ENCODE measurements around the gene SEC14L6. TPM values are rescaled to one million over a fixed set of nuclear protein-coding genes. Genes with fewer than 3 reads are reported as not detected.
A peak's percentile ranks its signal among the peaks of the same experiment; 100 is the strongest.
"Not testable (repeated sequence)": the region's sequence is repeated elsewhere in the genome, so short reads cannot be mapped to it uniquely, and the experiment has no call there.

The SEC14L6 gene
- total RNA-seq, 1 donor from 2014 or later = 0.16 TPM

DNA sequence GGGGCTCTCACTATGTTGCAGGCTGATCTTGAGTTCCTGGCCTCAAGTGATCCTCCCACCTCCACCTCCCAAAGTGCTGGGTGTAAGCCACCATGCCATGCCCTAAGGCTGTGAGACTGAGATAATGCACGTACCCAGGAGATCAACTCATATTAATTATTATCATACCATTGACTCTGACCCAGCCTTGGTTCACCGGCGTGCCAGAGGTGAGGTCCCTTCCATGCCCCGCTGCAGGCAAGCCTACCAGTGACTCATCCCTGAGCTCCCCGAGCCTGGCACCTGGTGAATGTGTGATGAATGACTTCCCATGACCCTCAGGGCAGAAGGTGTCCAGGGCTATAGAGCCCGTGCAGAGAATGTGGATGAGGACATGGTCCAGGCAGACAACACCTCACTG, 15.8 kb upstream of the SEC14L6 start:
- no peaks in the 10 kb centered on the region for H3K36me3 ChIP-seq (ENCODE audit: insufficient read depth, low read length)
- FAIRE-seq (no peak), DNase-seq (ENCODE audit: low read depth) (no peak)
- Mint-ChIP-seq H3K36me3 (ENCODE audit: low read depth, unreplicated experiment) (no peaks in the 10 kb centered on the region), H3K4me1 (ENCODE audit: low read depth, unreplicated experiment) (no peaks in the 10 kb centered on the region), H3K4me3 (ENCODE audit: unreplicated experiment) (peak overlapping the region; percentile 2), H3K27me3 (ENCODE audit: low read depth, unreplicated experiment) (peaks cover 21% of the 10 kb centered on the region), H3K9me3 (ENCODE audit: unreplicated experiment) (no peaks in the 10 kb centered on the region), H3K27ac (ENCODE audit: unreplicated experiment) (no peak overlapping the region)
- H3K9me3 ChIP-seq (ENCODE audit: insufficient read depth, low read depth, low read length) = no peaks in the 10 kb centered on the region
- H3K4me3 ChIP-seq (ENCODE audit: insufficient read depth, low read depth, low read length) = no peak overlapping the region
- no peaks in the 10 kb centered on the region for H4K20me1 ChIP-seq (ENCODE audit: insufficient read depth, low read length)
- no peak for TF ChIP-seq EZH2 (IDR thresholded peaks at IDR 0.05; ENCODE audit: insufficient read depth, low read length)
- TF ChIP-seq, protein P1, sequence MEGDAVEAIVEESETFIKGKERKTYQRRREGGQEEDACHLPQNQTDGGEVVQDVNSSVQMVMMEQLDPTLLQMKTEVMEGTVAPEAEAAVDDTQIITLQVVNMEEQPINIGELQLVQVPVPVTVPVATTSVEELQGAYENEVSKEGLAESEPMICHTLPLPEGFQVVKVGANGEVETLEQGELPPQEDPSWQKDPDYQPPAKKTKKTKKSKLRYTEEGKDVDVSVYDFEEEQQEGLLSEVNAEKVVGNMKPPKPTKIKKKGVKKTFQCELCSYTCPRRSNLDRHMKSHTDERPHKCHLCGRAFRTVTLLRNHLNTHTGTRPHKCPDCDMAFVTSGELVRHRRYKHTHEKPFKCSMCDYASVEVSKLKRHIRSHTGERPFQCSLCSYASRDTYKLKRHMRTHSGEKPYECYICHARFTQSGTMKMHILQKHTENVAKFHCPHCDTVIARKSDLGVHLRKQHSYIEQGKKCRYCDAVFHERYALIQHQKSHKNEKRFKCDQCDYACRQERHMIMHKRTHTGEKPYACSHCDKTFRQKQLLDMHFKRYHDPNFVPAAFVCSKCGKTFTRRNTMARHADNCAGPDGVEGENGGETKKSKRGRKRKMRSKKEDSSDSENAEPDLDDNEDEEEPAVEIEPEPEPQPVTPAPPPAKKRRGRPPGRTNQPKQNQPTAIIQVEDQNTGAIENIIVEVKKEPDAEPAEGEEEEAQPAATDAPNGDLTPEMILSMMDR (IDR thresholded peaks at IDR 0.05; ENCODE audit: insufficient read depth, low read depth, low read length) = no peak
- no peaks in the 10 kb centered on the region for H3K79me2 ChIP-seq (ENCODE audit: insufficient read depth, low read length)
- no peak overlapping the region for H3K9ac ChIP-seq (ENCODE audit: low read length)
- H3K27ac ChIP-seq (ENCODE audit: low read depth, low read length) = no peak overlapping the region
- H3K4me1 ChIP-seq (ENCODE audit: insufficient read depth, low read length) = peaks cover 6% of the 10 kb centered on the region
- no peak overlapping the region for H2AFZ ChIP-seq (ENCODE audit: low read depth, low read length)
- no peak overlapping the region for H3K4me2 ChIP-seq (ENCODE audit: low read length)
- H3K27me3 ChIP-seq (ENCODE audit: insufficient read depth, low read length) = peaks cover 2% of the 10 kb centered on the region

DNA sequence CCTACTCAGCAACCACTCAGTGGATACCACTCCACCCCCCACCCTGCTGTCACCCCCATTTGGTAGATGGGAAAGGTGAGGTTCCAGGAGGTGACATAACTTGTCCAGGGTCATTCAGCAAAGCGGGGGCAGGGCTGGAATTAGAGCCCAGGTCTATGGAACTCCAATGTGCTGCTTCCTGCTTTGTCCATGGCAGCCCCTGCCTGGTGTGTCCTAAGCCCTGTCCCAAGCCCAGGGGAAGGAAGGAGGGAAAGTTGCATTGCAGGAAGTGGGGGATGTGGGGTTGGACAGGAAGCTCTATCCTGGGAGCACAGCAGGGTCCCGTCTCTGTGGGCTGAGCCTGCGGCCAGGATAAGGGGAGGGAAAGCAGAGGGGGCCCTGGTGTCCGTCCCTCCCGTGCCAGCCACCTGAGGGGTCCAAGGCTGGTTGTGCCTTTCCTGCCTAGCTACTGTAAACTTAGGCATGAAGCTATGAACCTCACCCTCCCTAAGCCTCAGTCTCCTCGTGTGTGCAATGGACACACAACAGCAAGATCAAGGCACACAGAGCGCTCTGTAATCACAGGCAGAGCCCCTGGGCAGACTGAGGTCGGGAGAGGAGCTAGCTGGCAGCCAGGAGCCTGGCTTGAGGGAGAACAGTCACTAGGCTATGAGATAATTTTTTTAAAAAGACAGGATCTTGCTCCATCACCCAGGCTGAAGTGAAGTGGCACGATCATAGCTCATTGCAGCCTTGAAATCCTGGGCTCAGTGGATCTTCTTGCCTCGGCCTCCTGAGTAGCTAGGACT, 15.1 kb upstream of the SEC14L6 start:
- peaks cover 2% of the 10 kb centered on the region for H3K27me3 ChIP-seq (ENCODE audit: insufficient read depth, low read length)
- Mint-ChIP-seq H3K9me3 (ENCODE audit: unreplicated experiment) (no peaks in the 10 kb centered on the region), H3K27me3 (ENCODE audit: low read depth, unreplicated experiment) (peaks cover 18% of the 10 kb centered on the region), H3K4me1 (ENCODE audit: low read depth, unreplicated experiment) (no peaks in the 10 kb centered on the region), H3K27ac (ENCODE audit: unreplicated experiment) (no peak overlapping the region), H3K36me3 (ENCODE audit: low read depth, unreplicated experiment) (no peaks in the 10 kb centered on the region), H3K4me3 (ENCODE audit: unreplicated experiment) (no peak overlapping the region)
- H4K20me1 ChIP-seq (ENCODE audit: insufficient read depth, low read length) = no peaks in the 10 kb centered on the region
- H3K27ac ChIP-seq (ENCODE audit: low read depth, low read length) = no peak overlapping the region
- no peaks in the 10 kb centered on the region for H3K36me3 ChIP-seq (ENCODE audit: insufficient read depth, low read length)
- DNase-seq (ENCODE audit: low read depth) = no peak
- no peaks in the 10 kb centered on the region for H3K9me3 ChIP-seq (ENCODE audit: insufficient read depth, low read depth, low read length)
- peaks cover 6% of the 10 kb centered on the region for H3K4me1 ChIP-seq (ENCODE audit: insufficient read depth, low read length)
- H3K4me2 ChIP-seq (ENCODE audit: low read length) = peak overlapping the region; percentile 3
- H2AFZ ChIP-seq (ENCODE audit: low read depth, low read length) = peak overlapping the region; percentile 47
- no peak for FAIRE-seq
- no peak overlapping the region for H3K9ac ChIP-seq (ENCODE audit: low read length)
- H3K79me2 ChIP-seq (ENCODE audit: insufficient read depth, low read length) = no peaks in the 10 kb centered on the region
- no peak for TF ChIP-seq EZH2 (IDR thresholded peaks at IDR 0.05; ENCODE audit: insufficient read depth, low read length)
- TF ChIP-seq, protein P1 (IDR thresholded peaks at IDR 0.05; ENCODE audit: insufficient read depth, low read depth, low read length) = no peak
- H3K4me3 ChIP-seq (ENCODE audit: insufficient read depth, low read depth, low read length) = no peak overlapping the region

DNA sequence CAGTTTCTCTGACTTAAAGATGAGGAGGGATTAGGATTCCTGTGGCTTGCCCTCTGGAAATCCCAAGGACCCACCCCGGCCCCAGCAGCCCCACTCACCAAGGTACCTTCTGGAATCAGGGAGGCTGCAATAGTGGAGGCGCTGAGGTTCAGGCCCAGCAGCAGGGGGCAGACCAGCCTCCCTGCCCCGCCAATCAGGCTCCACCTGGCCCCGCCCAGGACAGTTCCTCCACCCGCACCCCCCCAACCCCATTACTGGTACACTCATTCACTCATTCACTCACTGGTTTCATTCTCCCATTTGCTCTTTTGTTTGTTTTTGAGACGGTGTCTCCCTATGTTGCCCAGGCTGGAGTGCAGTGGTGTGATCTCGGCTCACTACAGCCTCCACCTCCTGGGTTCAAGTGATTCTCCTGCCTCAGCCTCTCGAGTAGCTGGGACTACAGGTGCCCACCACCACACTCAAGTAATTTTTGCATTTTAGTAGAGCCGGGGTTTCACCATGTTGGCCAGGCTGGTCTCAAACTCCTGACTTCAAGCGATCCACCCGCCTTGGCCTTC, 14.2 kb upstream of the SEC14L6 start:
- not testable (repeated sequence) for H2AFZ ChIP-seq (ENCODE audit: low read depth, low read length); FAIRE-seq; H3K27ac Mint-ChIP-seq (ENCODE audit: unreplicated experiment); H3K4me1 Mint-ChIP-seq (ENCODE audit: low read depth, unreplicated experiment); H3K4me2 ChIP-seq (ENCODE audit: low read length); H3K4me1 ChIP-seq (ENCODE audit: insufficient read depth, low read length); H3K79me2 ChIP-seq (ENCODE audit: insufficient read depth, low read length); H3K9me3 ChIP-seq (ENCODE audit: insufficient read depth, low read depth, low read length); H3K4me3 ChIP-seq (ENCODE audit: insufficient read depth, low read depth, low read length); DNase-seq (ENCODE audit: low read depth); H4K20me1 ChIP-seq (ENCODE audit: insufficient read depth, low read length); H3K4me3 Mint-ChIP-seq (ENCODE audit: unreplicated experiment); H3K36me3 ChIP-seq (ENCODE audit: insufficient read depth, low read length); H3K9me3 Mint-ChIP-seq (ENCODE audit: unreplicated experiment); H3K9ac ChIP-seq (ENCODE audit: low read length); H3K36me3 Mint-ChIP-seq (ENCODE audit: low read depth, unreplicated experiment); H3K27me3 ChIP-seq (ENCODE audit: insufficient read depth, low read length); H3K27ac ChIP-seq (ENCODE audit: low read depth, low read length)
- peaks cover 13% of the 10 kb centered on the region for H3K27me3 Mint-ChIP-seq (ENCODE audit: low read depth, unreplicated experiment)
